ENCODE measurements around the gene SRM. TPM values are rescaled to one million over a fixed set of nuclear protein-coding genes. Genes with fewer than 3 reads are reported as not detected.

The SRM gene
- total RNA-seq, 1 donor = 24.6 TPM

GRCh38 chr1:11056504-11056903 is 3.3 kb downstream of the SRM start:
- no peak for TF ChIP-seq CTCF (IDR thresholded peaks at IDR 0.05; ENCODE audit: insufficient read depth, low read depth, low read length)
- no peak overlapping the region for H3K4me3 ChIP-seq (ENCODE audit: low read depth, low read length)
- no peak for DNase-seq (ENCODE audit: low read depth)

GRCh38 chr1:11055676-11056075 is 4.1 kb downstream of the SRM start:
- DNase-seq (ENCODE audit: low read depth) = no peak
- TF ChIP-seq CTCF (IDR thresholded peaks at IDR 0.05; ENCODE audit: insufficient read depth, low read depth, low read length) = no peak
- no peak overlapping the region for H3K4me3 ChIP-seq (ENCODE audit: low read depth, low read length)

GRCh38 chr1:11054666-11055065 is 5.2 kb downstream of the SRM start:
- no peak overlapping the region for H3K4me3 ChIP-seq (ENCODE audit: low read depth, low read length)
- DNase-seq (ENCODE audit: low read depth) = no peak
- no peak for TF ChIP-seq CTCF (IDR thresholded peaks at IDR 0.05; ENCODE audit: insufficient read depth, low read depth, low read length)

GRCh38 chr1:11054181-11054580 is 5.6 kb downstream of the SRM start:
- no peak for TF ChIP-seq CTCF (IDR thresholded peaks at IDR 0.05; ENCODE audit: insufficient read depth, low read depth, low read length)
- no peak for DNase-seq (ENCODE audit: low read depth)
- H3K4me3 ChIP-seq (ENCODE audit: low read depth, low read length) = no peak overlapping the region

- peak; percentile 13 for DNase-seq (ENCODE audit: low read depth)
- TF ChIP-seq CTCF (IDR thresholded peaks at IDR 0.05; ENCODE audit: insufficient read depth, low read depth, low read length) = no peak
- H3K4me3 ChIP-seq (ENCODE audit: low read depth, low read length) = no peak overlapping the region
Observed at GRCh38 chr1:11053758-11054137, 6.1 kb downstream of the SRM start.

- no peak overlapping the region for H3K4me3 ChIP-seq (ENCODE audit: low read depth, low read length)
- TF ChIP-seq CTCF (IDR thresholded peaks at IDR 0.05; ENCODE audit: insufficient read depth, low read depth, low read length) = no peak
- DNase-seq (ENCODE audit: low read depth) = no peak
Observed at GRCh38 chr1:11052839-11053757, 6.7 kb downstream of the SRM start.
